ENCODE measurements around the gene ABCB11.

The ABCB11 gene

DNA sequence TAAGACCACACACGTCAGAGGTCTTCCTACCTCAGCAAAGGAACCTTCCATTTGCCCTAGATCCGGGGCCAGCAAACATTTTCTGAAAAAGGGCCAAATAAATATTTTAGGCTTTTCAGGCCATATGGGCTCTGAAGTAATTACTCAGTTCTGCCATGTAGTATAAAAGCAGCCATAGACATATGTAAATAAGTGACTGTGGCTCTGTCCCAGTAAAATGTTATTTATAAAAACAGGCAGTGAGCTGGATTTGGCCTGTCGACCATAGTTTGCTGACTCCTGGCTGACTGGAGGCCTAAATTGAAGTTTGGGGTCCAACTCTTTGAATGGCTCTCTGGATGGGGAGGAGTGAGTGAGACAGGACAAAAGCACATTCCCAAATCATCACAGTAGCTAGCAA, 49.5 kb downstream of the ABCB11 start:
- H3K27ac ChIP-seq: no peak overlapping the region
- DNase-seq (ENCODE audit: low read depth, low spot score): no peak

- peak; percentile 22 for DNase-seq (ENCODE audit: low read depth, low spot score)
- peak overlapping the region; percentile 3 for H3K27ac ChIP-seq
Measured at GRCh38 chr2:168978461-168978861, 52.7 kb downstream of the ABCB11 start.

DNA sequence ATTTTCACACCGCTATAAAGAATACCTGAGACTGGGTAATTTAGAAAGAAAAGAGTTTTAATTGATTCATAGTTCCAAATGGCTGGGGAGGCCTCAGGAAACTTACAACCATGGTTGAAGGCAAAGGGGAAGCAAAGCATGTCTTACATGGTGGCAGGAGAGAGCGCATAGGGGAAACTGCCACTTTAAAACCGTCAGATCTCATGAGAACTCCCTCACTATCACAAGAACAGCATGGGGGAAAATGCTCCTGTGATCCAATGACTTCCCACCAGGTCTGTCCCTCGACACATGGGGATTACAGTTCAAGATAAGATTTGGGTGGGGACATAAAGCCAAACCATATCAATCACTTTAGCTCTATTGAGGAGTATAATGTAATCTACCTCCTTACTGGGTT, 53.5 kb downstream of the ABCB11 start:
- DNase-seq (ENCODE audit: low read depth, low spot score): no peak
- H3K27ac ChIP-seq: no peak overlapping the region

DNA sequence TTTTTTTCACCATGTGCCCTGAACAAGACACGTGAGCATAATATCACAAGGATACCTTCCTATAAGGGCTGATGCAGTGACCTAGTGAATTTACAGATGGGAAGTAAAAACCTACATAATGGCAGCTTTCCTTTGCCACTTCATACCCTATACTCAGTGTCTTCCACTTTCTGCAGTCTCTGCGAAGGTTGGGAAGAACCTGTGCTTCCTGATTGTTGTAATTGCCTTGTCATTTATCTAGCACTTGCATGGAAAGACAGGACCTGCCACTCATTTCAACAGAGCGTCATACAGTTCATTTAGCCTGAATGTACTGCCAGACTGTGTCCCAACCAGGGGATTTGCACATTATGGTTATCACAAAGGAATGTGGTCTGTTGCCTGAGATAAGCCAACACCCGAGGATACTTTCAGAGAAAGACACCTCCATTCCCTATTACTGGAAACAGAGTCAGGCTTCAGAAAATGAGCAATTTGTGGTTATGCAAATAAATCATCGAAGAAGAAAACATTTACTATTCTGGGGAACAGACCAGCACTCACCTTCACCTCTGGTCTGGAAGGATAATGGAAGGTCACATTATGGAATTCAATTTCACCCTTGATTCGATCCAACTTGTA, 55.0 kb downstream of the ABCB11 start:
- DNase-seq (ENCODE audit: low read depth, low spot score): no peak
- no peak overlapping the region for H3K27ac ChIP-seq

- no peak for DNase-seq (ENCODE audit: low read depth, low spot score)
Measured at GRCh38 chr2:168974428-168974827, 56.7 kb downstream of the ABCB11 start.

GRCh38 chr2:168971261-168971660, 59.9 kb downstream of the ABCB11 start:
- H3K27ac ChIP-seq: no peak overlapping the region
- no peak for DNase-seq (ENCODE audit: low read depth, low spot score)

More at GRCh38 chr2:168974428-168974827, 56.7 kb downstream of the ABCB11 start:
- no peak overlapping the region for H3K27ac ChIP-seq

- H3K27ac ChIP-seq: no peak overlapping the region
- DNase-seq (ENCODE audit: low read depth, low spot score): no peak
Measured at GRCh38 chr2:168970711-168971233, 60.4 kb downstream of the ABCB11 start.

GRCh38 chr2:168969865-168970264, 61.3 kb downstream of the ABCB11 start:
- DNase-seq (ENCODE audit: low read depth, low spot score): no peak
- H3K27ac ChIP-seq: no peak overlapping the region

GRCh38 chr2:168968342-168968741, 62.8 kb downstream of the ABCB11 start:
- H3K27ac ChIP-seq: no peak overlapping the region
- no peak for DNase-seq (ENCODE audit: low read depth, low spot score)

DNA sequence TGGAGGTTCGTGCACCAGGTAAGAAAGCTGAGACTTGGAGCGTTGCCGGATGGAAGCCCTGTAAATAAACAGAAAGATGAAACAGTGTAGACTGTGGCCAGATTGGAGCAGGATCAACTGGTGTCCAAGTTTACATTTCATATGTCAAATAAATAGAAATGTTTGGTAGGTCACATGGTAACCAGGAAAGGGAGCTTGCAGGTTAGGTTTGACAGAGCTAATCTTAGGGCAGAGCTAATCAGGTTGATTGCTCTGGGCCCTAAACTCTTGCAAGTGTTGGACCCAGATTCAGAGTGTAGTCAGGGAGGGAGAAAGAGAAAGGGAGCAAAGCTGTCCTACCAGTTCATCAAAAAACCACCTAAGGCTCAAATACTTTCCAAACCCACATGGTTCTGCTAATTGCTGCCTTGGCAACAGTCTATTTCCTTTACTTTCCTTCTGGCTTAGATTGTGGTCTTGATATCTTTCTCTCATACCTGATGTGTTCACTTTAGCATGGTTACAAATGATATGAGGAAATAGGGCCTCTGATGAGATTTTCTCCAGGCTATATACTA, 66.8 kb downstream of the ABCB11 start:
- H3K27ac ChIP-seq: no peak overlapping the region
- DNase-seq (ENCODE audit: low read depth, low spot score): peak; percentile 51

DNA sequence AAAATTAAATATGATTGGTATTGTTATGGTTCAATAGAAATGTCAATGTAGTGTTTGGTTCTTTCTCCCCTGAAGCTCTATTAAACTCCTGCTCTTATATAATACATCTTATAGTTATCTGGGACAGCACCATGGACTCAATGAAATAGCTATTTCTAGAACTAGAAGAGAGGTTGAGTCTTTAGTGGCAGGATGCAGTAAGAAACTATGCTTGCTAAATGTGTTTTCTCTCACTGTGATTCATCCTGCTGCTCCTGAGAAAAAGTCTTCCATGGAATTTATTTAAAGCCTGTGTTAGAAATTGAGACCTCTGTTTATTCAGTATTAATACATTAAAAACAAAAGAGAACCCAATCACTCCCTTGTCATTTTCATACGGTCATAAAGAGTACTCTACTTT, 68.5 kb downstream of the ABCB11 start:
- no peak for DNase-seq (ENCODE audit: low read depth, low spot score)
- H3K27ac ChIP-seq: no peak overlapping the region

DNA sequence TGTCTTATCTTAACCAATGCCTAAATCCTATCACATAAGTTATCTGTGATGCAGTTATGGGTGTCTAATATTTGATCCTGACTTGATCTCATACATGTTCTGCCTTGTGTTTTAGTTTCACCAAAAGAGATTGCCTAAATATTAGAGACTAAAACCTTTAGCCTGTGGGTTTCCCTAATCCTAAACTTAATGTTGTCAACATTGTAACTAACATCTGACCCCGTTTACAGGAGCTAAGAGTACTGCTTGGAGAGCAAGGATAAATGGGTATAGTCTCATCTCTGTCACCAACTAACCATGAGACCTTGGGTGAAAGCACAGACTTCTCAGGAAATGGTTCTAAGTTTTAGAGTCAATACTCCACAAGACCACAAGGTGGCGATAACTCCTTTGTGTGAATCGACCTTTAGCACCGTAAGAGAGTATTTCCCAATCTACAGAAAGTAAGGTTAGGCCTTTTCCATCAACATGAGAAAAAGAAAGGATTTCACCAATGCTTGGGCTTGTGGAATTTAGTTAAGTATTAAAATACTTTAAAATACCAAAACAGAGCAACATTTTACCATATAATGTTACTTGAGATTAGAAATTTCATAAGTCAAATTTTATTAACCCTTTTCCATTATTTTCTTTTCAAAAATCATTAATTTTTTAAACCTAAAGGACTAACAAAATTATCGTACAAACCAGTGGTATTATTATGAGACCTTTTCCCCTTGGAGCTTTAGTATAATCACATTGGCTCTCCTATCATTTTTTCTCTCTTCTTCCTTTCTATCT, 69.5 kb downstream of the ABCB11 start:
- peak; percentile 18 for DNase-seq (ENCODE audit: low read depth, low spot score)
- H3K27ac ChIP-seq: no peak overlapping the region

DNA sequence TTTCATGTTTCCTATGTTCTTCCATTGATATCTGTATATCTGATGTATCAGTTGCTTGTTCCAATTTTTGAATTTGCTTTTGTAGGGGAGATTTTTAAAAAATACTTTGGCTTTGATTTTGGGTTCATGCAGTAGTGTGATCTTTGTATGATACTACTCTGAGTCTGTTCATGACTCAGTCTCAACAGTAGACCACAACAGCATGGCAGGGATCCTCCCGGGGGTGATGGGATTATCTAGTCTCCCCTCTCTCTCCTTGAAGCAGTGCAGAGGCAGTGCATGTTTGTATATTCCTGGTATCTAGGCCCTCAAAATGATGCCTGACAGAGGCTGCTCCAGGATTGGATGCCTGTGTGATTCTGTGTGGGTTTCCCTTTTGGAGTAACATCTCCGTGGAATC, 74.7 kb downstream of the ABCB11 start:
- no peak for DNase-seq (ENCODE audit: low read depth, low spot score)
- no peak overlapping the region for H3K27ac ChIP-seq

DNA sequence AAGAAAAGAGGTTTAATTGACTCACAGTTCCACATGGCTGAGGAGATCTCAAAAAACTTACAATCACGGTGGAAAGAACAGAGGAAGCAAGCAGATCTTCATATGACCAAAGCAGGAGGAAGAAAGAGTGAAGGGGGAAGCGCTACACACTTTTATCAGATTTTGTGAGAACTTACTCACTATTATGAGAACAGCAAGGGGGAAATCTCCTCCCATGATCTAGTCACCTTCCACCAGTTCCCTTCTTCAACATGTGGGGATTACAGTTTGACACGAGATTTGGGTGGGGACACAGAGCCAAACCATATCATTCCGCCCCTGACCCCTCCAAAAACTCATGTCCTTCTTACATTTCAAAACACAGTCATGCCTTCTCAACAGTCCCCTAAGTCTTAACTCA, 75.8 kb downstream of the ABCB11 start:
- H3K27ac ChIP-seq: no peak overlapping the region
- no peak for DNase-seq (ENCODE audit: low read depth, low spot score)

DNA sequence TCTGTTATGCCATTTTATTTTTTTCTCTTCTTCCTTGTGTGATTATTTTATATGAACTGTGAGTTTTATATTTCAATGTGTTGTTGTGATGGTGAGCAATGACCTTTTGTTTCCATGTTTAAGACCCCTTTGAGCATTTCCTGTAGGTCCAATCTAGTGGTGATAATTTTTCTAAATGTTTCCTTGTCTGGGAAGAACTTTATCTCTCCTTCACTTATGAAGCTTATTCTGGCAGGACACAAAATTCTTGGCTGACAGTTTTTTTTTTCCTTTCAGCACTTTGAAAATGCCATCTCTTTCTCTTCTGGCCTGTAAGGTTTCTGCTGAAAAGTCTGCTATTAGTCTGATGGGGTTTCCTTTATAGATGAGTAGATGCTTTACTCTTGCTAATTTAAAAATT, 76.9 kb downstream of the ABCB11 start:
- no peak overlapping the region for H3K27ac ChIP-seq
- DNase-seq (ENCODE audit: low read depth, low spot score): no peak

DNA sequence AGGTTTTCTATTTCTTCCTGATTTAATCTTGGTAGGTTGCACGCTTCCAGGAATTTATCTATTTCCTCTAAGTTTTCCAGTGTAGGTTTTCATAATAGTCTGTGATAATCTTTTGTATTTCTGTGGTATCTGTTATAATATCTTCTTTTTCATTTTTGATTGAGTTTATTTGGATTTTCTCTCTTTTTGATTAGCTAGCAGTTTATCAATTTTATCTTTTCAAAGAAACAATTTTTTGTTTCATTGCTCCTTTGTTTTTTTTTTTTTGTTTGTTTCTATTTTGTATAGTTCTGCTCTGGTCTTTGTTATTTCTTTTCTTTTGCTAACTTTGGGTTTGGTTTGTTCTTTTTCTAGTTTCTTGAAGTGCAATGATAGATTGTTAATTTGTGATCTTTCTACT, 78.7 kb downstream of the ABCB11 start:
- DNase-seq (ENCODE audit: low read depth, low spot score): no peak
- H3K27ac ChIP-seq: no peak overlapping the region

DNA sequence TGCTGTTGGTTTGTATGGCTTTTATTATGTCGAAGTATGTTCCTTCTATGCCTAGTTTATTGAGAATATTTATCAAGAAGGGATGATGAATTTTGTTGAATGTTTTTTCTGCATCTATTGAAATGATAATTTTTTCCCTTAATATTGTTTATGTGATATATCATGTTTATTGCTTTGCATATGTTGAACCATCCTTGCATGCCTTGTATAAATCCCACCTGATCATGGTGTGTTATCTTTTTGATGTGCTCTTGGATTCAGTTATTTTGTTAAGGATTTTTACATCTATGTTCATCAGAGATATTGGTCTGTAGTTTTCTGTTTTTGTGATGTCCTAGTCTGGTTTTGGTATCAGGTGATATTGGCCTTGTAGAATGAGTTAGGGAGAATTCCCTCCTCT, 79.3 kb downstream of the ABCB11 start:
- DNase-seq (ENCODE audit: low read depth, low spot score): no peak
- no peak overlapping the region for H3K27ac ChIP-seq

DNA sequence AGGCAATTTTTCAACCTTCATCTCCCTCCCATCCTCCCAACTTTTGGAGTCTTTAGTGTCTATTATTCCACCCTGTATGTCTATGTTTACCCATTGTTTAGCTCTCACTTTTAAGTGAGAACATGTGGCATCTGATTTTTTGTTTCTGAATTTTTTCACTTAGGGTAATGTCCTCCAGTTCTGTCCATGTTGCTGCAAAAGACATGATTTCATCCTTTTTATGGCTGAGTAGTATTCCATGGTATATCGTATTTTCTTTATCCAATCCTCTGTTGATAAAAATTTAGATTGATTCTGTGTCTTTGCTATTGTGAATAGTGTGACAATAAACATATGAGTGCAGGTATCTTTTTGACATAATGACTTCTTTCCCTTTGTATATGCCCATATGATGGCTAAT, 81.8 kb downstream of the ABCB11 start:
- no peak for DNase-seq (ENCODE audit: low read depth, low spot score)
- H3K27ac ChIP-seq: no peak overlapping the region

DNA sequence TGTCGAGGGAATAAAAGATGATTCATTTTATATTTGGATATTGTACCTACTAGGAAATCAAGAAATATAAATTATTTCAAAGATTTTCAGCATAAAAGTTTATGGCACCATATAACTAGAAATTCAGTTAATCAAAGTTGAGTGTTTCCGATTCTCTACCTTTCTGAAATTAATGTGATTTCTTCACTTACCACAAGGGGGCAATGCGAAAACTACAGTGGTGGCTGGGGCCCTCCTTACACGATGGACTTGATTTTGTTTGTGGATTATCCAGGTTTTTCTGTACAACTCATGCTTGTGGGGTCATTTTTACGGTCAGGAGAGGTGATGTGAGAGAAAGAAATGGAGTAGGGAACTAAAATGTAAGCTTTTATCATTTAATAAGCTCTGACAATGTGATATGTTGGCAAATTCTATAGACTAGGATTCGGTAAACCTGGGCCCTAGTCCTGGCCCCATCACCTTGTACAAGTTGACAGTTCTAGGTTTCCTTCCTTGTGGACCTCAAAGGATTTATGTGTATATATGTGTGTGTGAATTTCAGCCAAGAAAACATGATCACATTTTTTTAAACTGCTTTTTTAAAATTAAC, 82.4 kb downstream of the ABCB11 start:
- no peak for DNase-seq (ENCODE audit: low read depth, low spot score)
- H3K27ac ChIP-seq: no peak overlapping the region

DNA sequence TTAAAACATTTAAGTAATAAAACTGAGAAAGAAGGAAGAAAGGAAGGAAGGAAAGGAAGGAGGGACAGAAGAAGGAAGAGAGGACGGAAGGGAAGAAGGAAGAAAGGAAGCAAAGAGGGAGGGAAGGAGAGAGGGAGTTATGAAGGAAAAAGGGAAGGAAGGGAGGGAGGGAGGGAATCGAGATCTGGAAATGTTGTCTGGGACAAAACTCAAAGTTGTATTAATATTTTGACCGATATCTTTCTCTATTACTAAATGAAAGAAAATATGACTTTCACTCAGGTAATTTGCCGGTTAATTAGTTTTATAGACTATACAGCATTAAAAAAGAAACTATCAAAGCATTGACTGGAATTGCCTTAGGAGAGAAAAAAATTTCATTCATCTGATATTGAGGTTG, 85.6 kb downstream of the ABCB11 start:
- H3K27ac ChIP-seq: no peak overlapping the region
- DNase-seq (ENCODE audit: low read depth, low spot score): no peak

GRCh38 chr2:168944065-168944464, 87.1 kb downstream of the ABCB11 start:
- no peak for DNase-seq (ENCODE audit: low read depth, low spot score)
- H3K27ac ChIP-seq: no peak overlapping the region
